H1 (cell line): ENCODE data around the gene ELL2. TPM values are rescaled to one million over a fixed set of nuclear protein-coding genes. Genes with fewer than 3 reads are reported as not detected.

Experiments used
- CTCF ChIA-PET: fragments of 300-600 bp; sonication (Branson Sonifier 250); formaldehyde crosslinking; loops from one replicate; lab custom pipeline; 2021; ENCODE audit not compliant: partially characterized antibody; lab: Charles Lee
- POLR2A ChIA-PET: fragments of 300-600 bp; sonication (Branson Sonifier 250); formaldehyde crosslinking; loops from one replicate; lab custom pipeline; 2021; ENCODE audit warnings: inconsistent platforms; ENCODE audit not compliant: partially characterized antibody; lab: Charles Lee
- DNase-seq, 2 experiments: peaks; one replicate each; pipeline versions ENCODE4 v3.0.0 to v3.0.0-alpha.2; 2010 to 2022; ENCODE audit warnings: low spot score in 2 of 2, low read depth in 1 of 2, mixed read lengths in 1 of 2
- FAIRE-seq: peaks from 2 replicates; lab custom pipeline; 2011; peaks lifted over from hg19 to GRCh38; lab: Jason Lieb, UNC
- H2AFZ ChIP-seq: 2 replicates; pipeline ENCODE4 v1.8.1; 2012; ENCODE audit warnings: low read length, inconsistent platforms
- H2AK5ac ChIP-seq: 2 replicates; pipeline ENCODE4 v1.6.1; 2013; ENCODE audit warnings: low read depth, low read length
- H2BK120ac ChIP-seq: replicated peaks from 2 replicates; pipeline ENCODE3; 2013; ENCODE audit warnings: low read depth, low read length, inconsistent platforms
- H2BK12ac ChIP-seq: 2 replicates; pipeline ENCODE4 v1.6.1; 2013; ENCODE audit warnings: low read depth, low read length
- H2BK15ac ChIP-seq: 2 replicates; pipeline ENCODE4 v1.6.1; 2013; ENCODE audit warnings: low read length
- H2BK20ac ChIP-seq: 2 replicates; pipeline ENCODE4 v1.6.1; 2013; ENCODE audit warnings: low read length
- H2BK5ac ChIP-seq: 2 replicates; pipeline ENCODE4 v1.6.1; 2013; ENCODE audit warnings: low read depth, low read length
- H3K14ac ChIP-seq: 2 replicates; pipeline ENCODE4 v1.6.1; 2013; ENCODE audit warnings: inconsistent platforms; ENCODE audit not compliant: insufficient read length
- H3K18ac ChIP-seq: 2 replicates; pipeline ENCODE4 v1.6.1; 2013; ENCODE audit warnings: low read length; ENCODE audit errors: extremely low read depth
- H3K23ac ChIP-seq: 2 replicates; pipeline ENCODE4 v1.6.1; 2013; ENCODE audit warnings: inconsistent platforms; ENCODE audit not compliant: insufficient read length
- H3K23me2 ChIP-seq: 2 replicates; pipeline ENCODE4 v1.6.1; 2013; ENCODE audit warnings: low read depth, low read length
- H3K27ac ChIP-seq: 2 replicates; pipeline ENCODE4 v1.6.1; 2011; ENCODE audit warnings: low read depth, low read length, inconsistent platforms
- H3K27me3 ChIP-seq, 4 experiments: replicated peaks in 1 of 4; 1 replicate in 1 of 4; 2 replicates in 3 of 4; pipeline versions ENCODE4 v1.6.1 to v1.8.1; 2011 to 2013; ENCODE audit warnings: low read length in 3 of 4, mild to moderate bottlenecking in 3 of 4, inconsistent platforms in 2 of 4, mixed read lengths in 2 of 4, moderate library complexity in 1 of 4; ENCODE audit not compliant: control insufficient read depth in 3 of 4, insufficient read depth in 3 of 4; ENCODE audit errors: extremely low read depth in 1 of 4
- H3K36me3 ChIP-seq, 4 experiments: 2 replicates each; pipeline versions ENCODE4 v1.6.1 to v1.8.1; 2011 to 2013; ENCODE audit warnings: mild to moderate bottlenecking in 4 of 4, low read length in 3 of 4, moderate library complexity in 2 of 4, control low read depth in 1 of 4, inconsistent platforms in 1 of 4; ENCODE audit not compliant: insufficient read depth in 4 of 4, control insufficient read depth in 2 of 4
- H3K4ac ChIP-seq: replicated peaks from 2 replicates; pipeline ENCODE3; 2013; ENCODE audit warnings: low read length, low read depth, mixed read lengths, inconsistent platforms; ENCODE audit not compliant: insufficient read length
- H3K4me1 ChIP-seq, 4 experiments: replicated peaks in 1 of 4; 1 replicate in 1 of 4; 2 replicates in 3 of 4; pipeline versions ENCODE4 v1.6.1 to v1.8.1; 2011 to 2013; ENCODE audit warnings: low read length in 3 of 4, inconsistent platforms in 2 of 4, mixed read lengths in 1 of 4; ENCODE audit not compliant: insufficient read depth in 4 of 4, control insufficient read depth in 3 of 4
- H3K4me2 ChIP-seq, 2 experiments: 2 replicates each; pipeline versions ENCODE4 v1.6.1 to v1.8.1; 2011 to 2013; ENCODE audit warnings: low read depth in 2 of 2, low read length in 2 of 2, control low read depth in 1 of 2, inconsistent platforms in 1 of 2, mild to moderate bottlenecking in 1 of 2; ENCODE audit not compliant: insufficient read depth in 1 of 2
- H3K4me3 ChIP-seq, 4 experiments: fragments of 200-600, 300-600 bp in 1 of 4; sonication (generic), shearing (Covaris generic), sonication (Bioruptor Twin) in 1 of 4; 2 replicates each; pipeline versions ENCODE4 v1.5.1 to v1.8.1; 2011 to 2016; ENCODE audit warnings: low read length in 4 of 4, low read depth in 3 of 4, control low read depth in 2 of 4, inconsistent platforms in 2 of 4, mild to moderate bottlenecking in 2 of 4, mixed read lengths in 1 of 4, moderate library complexity in 1 of 4; ENCODE audit not compliant: insufficient read depth in 2 of 4; ENCODE audit errors: extremely low read depth in 1 of 4
- H3K56ac ChIP-seq: replicated peaks from 2 replicates; pipeline ENCODE3; 2013; ENCODE audit warnings: low read depth, mild to moderate bottlenecking, mixed read lengths, low read length, inconsistent platforms; ENCODE audit not compliant: insufficient read length
- H3K79me1 ChIP-seq: 2 replicates; pipeline ENCODE4 v1.6.1; 2013; ENCODE audit warnings: low read depth, low read length, control low read depth
- H3K79me2 ChIP-seq, 2 experiments: 2 replicates each; pipeline versions ENCODE4 v1.6.1 to v1.8.1; 2012 to 2013; ENCODE audit warnings: low read length in 2 of 2, mild to moderate bottlenecking in 2 of 2, inconsistent platforms in 1 of 2; ENCODE audit not compliant: insufficient read depth in 2 of 2, control insufficient read depth in 1 of 2
- H3K9ac ChIP-seq, 4 experiments: replicated peaks in 1 of 4; 1 replicate in 1 of 4; 2 replicates in 3 of 4; pipeline versions ENCODE4 v1.6.1 to v1.8.1; 2011 to 2013; ENCODE audit warnings: low read depth in 3 of 4, low read length in 3 of 4, control low read depth in 2 of 4, mild to moderate bottlenecking in 2 of 4, moderate library complexity in 2 of 4, inconsistent platforms in 1 of 4; ENCODE audit errors: extremely low read depth in 1 of 4
- H3K9me3 ChIP-seq, 2 experiments: 2 replicates each; pipeline versions ENCODE4 v1.6.1 to v1.8.1; 2012 to 2013; ENCODE audit warnings: mild to moderate bottlenecking in 2 of 2, moderate library complexity in 2 of 2, control low read depth in 1 of 2, inconsistent platforms in 1 of 2, low read depth in 1 of 2, low read length in 1 of 2, mixed read lengths in 1 of 2; ENCODE audit not compliant: insufficient read depth in 2 of 2
- H4K20me1 ChIP-seq, 2 experiments: replicated peaks in 1 of 2; 2 replicates each; pipeline versions ENCODE3 to v1.8.1; 2011 to 2013; ENCODE audit warnings: inconsistent platforms in 2 of 2, low read length in 2 of 2, mild to moderate bottlenecking in 1 of 2; ENCODE audit not compliant: insufficient read depth in 2 of 2, control insufficient read depth in 1 of 2
- H4K5ac ChIP-seq: 2 replicates; pipeline ENCODE4 v1.6.1; 2013; ENCODE audit warnings: low read length, low read depth, mixed read lengths, inconsistent platforms; ENCODE audit not compliant: insufficient read length
- H4K8ac ChIP-seq: 2 replicates; pipeline ENCODE4 v1.8.0; 2013; ENCODE audit warnings: mild to moderate bottlenecking, moderate library complexity, low read length, inconsistent platforms; ENCODE audit not compliant: insufficient read depth; ENCODE audit errors: extremely low read depth
- H4K91ac ChIP-seq: replicated peaks from 2 replicates; pipeline ENCODE3; 2013; ENCODE audit warnings: low read length, mixed read lengths, inconsistent platforms; ENCODE audit not compliant: insufficient read length
- JUND ChIP-seq: IDR thresholded peaks from 2 replicates; pipeline ENCODE4 v1.6.1; 2011; ENCODE audit warnings: mild to moderate bottlenecking, improper control_type of control experiment, low read length
- WGBS, 2 experiments: shearing (Covaris generic) in 1 of 2; methylation state at CpG; one replicate each; pipeline versions ENCODE4 v1.1.6 to v1.1.7; 2013 to 2015; ENCODE audit warnings: low lambda C conversion rate in 2 of 2, mixed read lengths in 2 of 2, inconsistent platforms in 1 of 2, low coverage in 1 of 2, missing lambda C conversion rate in 1 of 2; ENCODE audit not compliant: insufficient replicate concordance in 2 of 2, insufficient coverage in 1 of 2, insufficient read length in 1 of 2; ENCODE audit errors: extremely low coverage in 1 of 2, missing lambda C conversion rate in 1 of 2; 5-methylcytosine and 5-hydroxymethylcytosine counted together
- polyA plus RNA-seq, 7 experiments: library from polyadenylated mRNA; depleted of rRNA in 3 of 7; stranded (reverse) in 5 of 7; unstranded in 2 of 7; fragments of >200 nt in 5 of 7; fragments of 200-250 nt in 2 of 7; gene quantifications; 1 replicate in 5 of 7; 2 replicates in 1 of 7; 4 replicates in 1 of 7; pipeline versions ENCODE4 v1.2.1 to v1.2.3, GENCODE V29; 2011 to 2013; ENCODE audit warnings: missing spikeins in 2 of 7, mixed read lengths in 2 of 7
- total RNA-seq: library from RNA; stranded (reverse); fragmentation: NEBNext Ultra II Directional; extraction: Animal tissue kit (Norgen Biotek cat#: 25700); gene quantifications from 2 replicates; pipeline ENCODE4 v1.2.1, GENCODE V29; 2021

The ELL2 gene
- total and polyA plus RNA-seq, 2 of the 8 experiments (the other 6 are each of a cell fraction or from before 2014, with no cell fraction given): 6.3 to 29.4 TPM

- Histone ChIP-seq H3K9me3 (no peaks in the 10 kb centered on the region), H4K91ac (no peak overlapping the region), H3K79me2 (no peaks in the 10 kb centered on the region), H3K23ac (no peak overlapping the region), H2AK5ac (no peak overlapping the region), H3K4me3 (no peak overlapping the region), H3K4me1 (no peaks in the 10 kb centered on the region; a peak in 1 of 7 replicates), H2BK12ac (no peak overlapping the region), H4K8ac (no peak overlapping the region), H3K56ac (no peak overlapping the region), H2BK5ac (no peak overlapping the region), H2BK120ac (no peak overlapping the region), H4K5ac (no peak overlapping the region), H2BK20ac (no peak overlapping the region), H2AFZ (no peak overlapping the region), H3K4ac (no peak overlapping the region), H3K27me3 (no peaks in the 10 kb centered on the region), H3K27ac (no peak overlapping the region), H3K23me2 (no peaks in the 10 kb centered on the region), H4K20me1 (no peaks in the 10 kb centered on the region), H2BK15ac (no peak overlapping the region), H3K4me2 (no peak overlapping the region), H3K18ac (no peak overlapping the region), H3K36me3 (no peaks in the 10 kb centered on the region), H3K79me1 (no peaks in the 10 kb centered on the region), H3K14ac (no peak overlapping the region), H3K9ac (no peak overlapping the region)
- 93% methylated on average over 3 of the region's 3 CpGs; no CpG with 5 or more reads in 1 of the 2 experiments for WGBS, 2 experiments
- no peak for FAIRE-seq
- ChIA-PET POLR2A (no interaction called here), CTCF (interaction anchor here (0.5 to 1.3 kb wide), 3 partner anchors 9 to 92 kb away, joined by 3 read pairs; no protein-coding TSS in a partner anchor)
- DNase-seq: no peak
- no peak for TF ChIP-seq JUND
These were observed 87.4 kb downstream of the ELL2 start for GRCh38 chr5:95874246-95874645.
